H9 (cell line): ENCODE results near the gene KRT85. TPM values are rescaled to one million over a fixed set of nuclear protein-coding genes. Genes with fewer than 3 reads are reported as not detected.

ENCODE experiments used
- DNase-seq: peaks from one replicate; pipeline ENCODE4 v3.0.0-alpha.2; 2017
- H2AFZ ChIP-seq: one replicate; pipeline ENCODE4 v1.6.1; 2013; ENCODE audit warnings: mild to moderate bottlenecking, low read length, control low read depth, moderate library complexity
- H2AK5ac ChIP-seq: 2 replicates; pipeline ENCODE4 v1.6.1; 2013; ENCODE audit warnings: low read length, control low read depth, mixed read lengths; ENCODE audit not compliant: insufficient read length
- H2BK120ac ChIP-seq: one replicate; pipeline ENCODE4 v1.6.1; 2013; ENCODE audit warnings: low read depth, mild to moderate bottlenecking, low read length, control low read depth, inconsistent platforms; ENCODE audit not compliant: poor library complexity, severe bottlenecking
- H2BK12ac ChIP-seq: 2 replicates; pipeline ENCODE4 v1.6.1; 2013; ENCODE audit warnings: low read length, control low read depth, mixed read lengths, low read depth; ENCODE audit not compliant: insufficient read length
- H2BK15ac ChIP-seq: 2 replicates; pipeline ENCODE4 v1.6.1; 2013; ENCODE audit warnings: low read depth, low read length, control low read depth
- H2BK20ac ChIP-seq: one replicate; pipeline ENCODE4 v1.6.1; 2013; ENCODE audit warnings: low read depth, mild to moderate bottlenecking, low read length, control low read depth, inconsistent platforms; ENCODE audit not compliant: poor library complexity, severe bottlenecking
- H2BK5ac ChIP-seq: 2 replicates; pipeline ENCODE4 v1.6.1; 2013; ENCODE audit warnings: low read length, control low read depth, mixed read lengths; ENCODE audit not compliant: insufficient read length
- H3K14ac ChIP-seq: 2 replicates; pipeline ENCODE4 v1.6.1; 2013; ENCODE audit warnings: low read length, control low read depth; ENCODE audit not compliant: insufficient read depth
- H3K18ac ChIP-seq: 2 replicates; pipeline ENCODE4 v1.6.1; 2013; ENCODE audit warnings: low read depth, mild to moderate bottlenecking, mixed read lengths, low read length, control low read depth; ENCODE audit not compliant: insufficient read length
- H3K23ac ChIP-seq: 2 replicates; pipeline ENCODE4 v1.6.1; 2013; ENCODE audit warnings: low read length, control low read depth, mixed read lengths, low read depth; ENCODE audit not compliant: insufficient read length
- H3K23me2 ChIP-seq: 2 replicates; pipeline ENCODE4 v1.6.1; 2013; ENCODE audit warnings: low read depth, mild to moderate bottlenecking, mixed read lengths, low read length, control low read depth; ENCODE audit not compliant: insufficient read length, poor library complexity, severe bottlenecking
- H3K27ac ChIP-seq: 2 replicates; pipeline ENCODE4 v1.5.1; 2013; ENCODE audit warnings: low read length, control low read depth, mixed read lengths, low read depth; ENCODE audit not compliant: insufficient read length
- H3K27me3 ChIP-seq: 2 replicates; pipeline ENCODE4 v1.6.1; 2013; ENCODE audit warnings: low read length, control low read depth, inconsistent platforms; ENCODE audit not compliant: insufficient read depth
- H3K4ac ChIP-seq: 2 replicates; pipeline ENCODE4 v1.6.1; 2013; ENCODE audit warnings: low read depth, mild to moderate bottlenecking, control low read depth, inconsistent platforms, low read length, moderate library complexity
- H3K4me1 ChIP-seq: 2 replicates; pipeline ENCODE4 v1.6.1; 2013; ENCODE audit warnings: low read length, control low read depth, inconsistent platforms; ENCODE audit not compliant: insufficient read depth
- H3K4me2 ChIP-seq: 2 replicates; pipeline ENCODE4 v1.6.1; 2013; ENCODE audit warnings: low read length, control low read depth, mixed read lengths; ENCODE audit not compliant: insufficient read length, insufficient read depth
- H3K56ac ChIP-seq: 2 replicates; pipeline ENCODE4 v1.6.1; 2013; ENCODE audit warnings: low read depth, mild to moderate bottlenecking, mixed read lengths, low read length, control low read depth; ENCODE audit not compliant: insufficient read length
- H3K79me1 ChIP-seq: 2 replicates; pipeline ENCODE4 v1.6.1; 2013; ENCODE audit warnings: low read depth, mild to moderate bottlenecking, moderate library complexity, low read length, control low read depth, inconsistent platforms; ENCODE audit not compliant: insufficient read depth, poor library complexity, severe bottlenecking
- H3K79me2 ChIP-seq: 2 replicates; pipeline ENCODE4 v1.6.1; 2013; ENCODE audit warnings: low read length, control low read depth, inconsistent platforms; ENCODE audit not compliant: insufficient read depth
- H3K9ac ChIP-seq: 2 replicates; pipeline ENCODE4 v1.6.1; 2013; ENCODE audit warnings: low read length, control low read depth, mixed read lengths; ENCODE audit not compliant: insufficient read length; ENCODE audit errors: extremely low read depth
- H3K9me3 ChIP-seq: one replicate; pipeline ENCODE4 v1.6.1; 2013; ENCODE audit warnings: low read depth, low read length, inconsistent platforms; ENCODE audit not compliant: control insufficient read depth
- H3T11ph ChIP-seq: one replicate; pipeline ENCODE4 v1.6.1; 2013; ENCODE audit warnings: mild to moderate bottlenecking, low read length, control low read depth, inconsistent platforms
- H4K20me1 ChIP-seq: one replicate; pipeline ENCODE4 v1.6.1; 2013; ENCODE audit not compliant: control insufficient read depth, insufficient read length, insufficient read depth
- H4K5ac ChIP-seq: 2 replicates; pipeline ENCODE4 v1.6.1; 2013; ENCODE audit warnings: low read depth, mild to moderate bottlenecking, mixed read lengths, low read length, control low read depth; ENCODE audit not compliant: insufficient read length
- H4K8ac ChIP-seq: replicated peaks from 2 replicates; pipeline ENCODE4 v1.6.1; 2013; ENCODE audit warnings: low read length, control low read depth, mixed read lengths, low read depth; ENCODE audit not compliant: insufficient read length
- H4K91ac ChIP-seq: 2 replicates; pipeline ENCODE4 v1.6.1; 2013; ENCODE audit warnings: low read depth, mild to moderate bottlenecking, moderate library complexity, mixed read lengths, low read length, control low read depth; ENCODE audit not compliant: insufficient read length
- H3K27ac Mint-ChIP-seq, 3 experiments: 2 replicates in 2 of 3; 3 replicates in 1 of 3; pipeline ENCODE4 v1.8.0; 2020 to 2021; ENCODE audit warnings: mixed read lengths in 3 of 3, mild to moderate bottlenecking in 1 of 3, moderate library complexity in 1 of 3
- H3K27me3 Mint-ChIP-seq: 2 replicates; pipeline ENCODE4 v1.8.0; 2021; ENCODE audit warnings: low read depth, mild to moderate bottlenecking, moderate library complexity, mixed read lengths
- H3K36me3 Mint-ChIP-seq, 3 experiments: 2 replicates in 2 of 3; 3 replicates in 1 of 3; pipeline ENCODE4 v1.8.0; 2020 to 2021; ENCODE audit warnings: low read depth in 3 of 3, mixed read lengths in 3 of 3; ENCODE audit not compliant: insufficient read depth in 1 of 3
- H3K4me1 Mint-ChIP-seq, 2 experiments: 2 replicates each; pipeline ENCODE4 v1.8.0; 2020; ENCODE audit warnings: mixed read lengths in 2 of 2
- H3K4me3 Mint-ChIP-seq, 2 experiments: 2 replicates in 1 of 2; 3 replicates in 1 of 2; pipeline ENCODE4 v1.8.0; 2020 to 2021; ENCODE audit warnings: mild to moderate bottlenecking in 2 of 2, mixed read lengths in 2 of 2, moderate library complexity in 1 of 2
- H3K9me3 Mint-ChIP-seq, 2 experiments: 2 replicates in 1 of 2; 3 replicates in 1 of 2; pipeline ENCODE4 v1.8.0; 2020; ENCODE audit warnings: mild to moderate bottlenecking in 2 of 2, mixed read lengths in 2 of 2, moderate library complexity in 1 of 2
- WGBS: extraction: QIAGEN DNeasy Blood & Tissue Kit; methylation state at CpG from one replicate; pipeline ENCODE4 v1.1.7; 2013; ENCODE audit warnings: missing lambda C conversion rate, low lambda C conversion rate, mixed read lengths; ENCODE audit not compliant: insufficient read length; ENCODE audit errors: extremely low coverage; 5-methylcytosine and 5-hydroxymethylcytosine counted together
- total RNA-seq: library from RNA; stranded (reverse); gene quantifications from 2 replicates; pipeline ENCODE4 v1.2.1, GENCODE V29; 2021
- TF ChIP-seq, protein P1 (sequence below): fragments of 200-600 bp; sonication (generic); conservative IDR thresholded peaks from 3 replicates; pipeline ENCODE4 v1.8.0; 2021; ENCODE audit warnings: antibody characterized with exemption, mild to moderate bottlenecking

KRT85 gene
- total RNA-seq, 1 experiment from 2014 or later, result not detected

DNA sequence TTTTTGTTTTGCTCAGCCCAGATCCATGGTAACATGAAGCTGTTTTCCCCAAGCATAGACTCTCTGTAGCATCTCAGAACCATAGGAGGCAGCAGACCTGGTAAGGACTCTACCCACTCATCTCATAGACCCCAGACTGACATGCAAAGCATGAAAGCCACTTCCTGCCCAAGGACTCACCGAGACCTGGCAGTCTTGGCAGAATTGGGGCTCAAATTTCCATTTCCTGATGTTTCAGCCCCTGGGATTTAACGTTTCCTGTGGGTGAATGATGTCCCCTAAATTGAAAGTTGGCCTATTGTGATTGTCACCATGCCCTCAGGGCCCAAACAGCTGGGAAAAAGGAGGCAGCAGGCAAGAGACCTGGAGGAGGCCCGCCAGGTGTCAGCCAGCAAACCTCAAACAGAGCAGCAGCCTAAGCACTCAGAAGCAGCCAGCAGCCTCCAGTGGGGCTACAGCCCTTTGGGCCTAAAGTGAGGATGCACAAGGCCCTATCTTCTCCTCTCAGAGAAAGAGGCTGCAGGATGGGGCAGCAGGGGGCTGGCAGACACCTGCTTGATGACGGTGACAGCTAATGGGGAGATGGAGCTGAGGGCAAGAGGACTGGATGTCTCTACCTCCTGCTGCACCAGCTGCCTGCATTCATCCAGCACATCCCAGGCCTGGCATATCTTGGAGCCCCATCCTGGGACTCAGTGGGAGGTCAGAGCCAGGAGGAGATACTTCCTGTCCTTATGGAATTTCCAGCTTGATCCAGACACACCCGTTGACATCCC lies 8.5 kb downstream of the KRT85 start:
- TF ChIP-seq, protein P1, sequence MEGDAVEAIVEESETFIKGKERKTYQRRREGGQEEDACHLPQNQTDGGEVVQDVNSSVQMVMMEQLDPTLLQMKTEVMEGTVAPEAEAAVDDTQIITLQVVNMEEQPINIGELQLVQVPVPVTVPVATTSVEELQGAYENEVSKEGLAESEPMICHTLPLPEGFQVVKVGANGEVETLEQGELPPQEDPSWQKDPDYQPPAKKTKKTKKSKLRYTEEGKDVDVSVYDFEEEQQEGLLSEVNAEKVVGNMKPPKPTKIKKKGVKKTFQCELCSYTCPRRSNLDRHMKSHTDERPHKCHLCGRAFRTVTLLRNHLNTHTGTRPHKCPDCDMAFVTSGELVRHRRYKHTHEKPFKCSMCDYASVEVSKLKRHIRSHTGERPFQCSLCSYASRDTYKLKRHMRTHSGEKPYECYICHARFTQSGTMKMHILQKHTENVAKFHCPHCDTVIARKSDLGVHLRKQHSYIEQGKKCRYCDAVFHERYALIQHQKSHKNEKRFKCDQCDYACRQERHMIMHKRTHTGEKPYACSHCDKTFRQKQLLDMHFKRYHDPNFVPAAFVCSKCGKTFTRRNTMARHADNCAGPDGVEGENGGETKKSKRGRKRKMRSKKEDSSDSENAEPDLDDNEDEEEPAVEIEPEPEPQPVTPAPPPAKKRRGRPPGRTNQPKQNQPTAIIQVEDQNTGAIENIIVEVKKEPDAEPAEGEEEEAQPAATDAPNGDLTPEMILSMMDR, result no peak
- no peak overlapping the region for H3K4ac ChIP-seq
- H3K27ac Mint-ChIP-seq, result no peak overlapping the region

More for the DNA sequence above, 8.5 kb downstream of the KRT85 start:
- no peak overlapping the region for H3K56ac ChIP-seq
- H3K9me3 ChIP-seq, result no peaks in the 10 kb centered on the region
- H3K79me2 ChIP-seq, result no peaks in the 10 kb centered on the region
- no peak overlapping the region for H3T11ph ChIP-seq
- H3K23me2 ChIP-seq, result no peaks in the 10 kb centered on the region
- no peaks in the 10 kb centered on the region for H3K27me3 ChIP-seq
- peaks cover 13 to 18% of the 10 kb centered on the region in 2 experiments for H3K4me1 Mint-ChIP-seq
- H3K27ac ChIP-seq, result no peak overlapping the region
- H4K20me1 ChIP-seq, result no peaks in the 10 kb centered on the region
- H3K4me3 Mint-ChIP-seq, result no peak overlapping the region
- H3K27me3 Mint-ChIP-seq, result peaks cover 2% of the 10 kb centered on the region
- no peak overlapping the region for H4K8ac ChIP-seq
- no peaks in the 10 kb centered on the region for H3K4me1 ChIP-seq
- H3K14ac ChIP-seq, result no peak overlapping the region
- H2BK20ac ChIP-seq, result no peak overlapping the region
- H3K79me1 ChIP-seq, result no peaks in the 10 kb centered on the region
- H2AK5ac ChIP-seq, result no peak overlapping the region
- DNase-seq, result no peak
- whole genome bisulfite sequencing, result no CpG with 5 or more reads among the region's 5 CpGs
- H3K18ac ChIP-seq, result no peak overlapping the region
- H2AFZ ChIP-seq, result no peak overlapping the region
- no peaks in the 10 kb centered on the region; a peak in 1 of 5 replicates for H3K9me3 Mint-ChIP-seq
- no peak overlapping the region for H3K4me2 ChIP-seq
- no peak overlapping the region for H3K23ac ChIP-seq
- no peaks in the 10 kb centered on the region for H3K36me3 Mint-ChIP-seq
- H2BK5ac ChIP-seq, result no peak overlapping the region
- no peak overlapping the region for H2BK120ac ChIP-seq
- no peak overlapping the region for H4K91ac ChIP-seq
- no peak overlapping the region for H2BK12ac ChIP-seq
- no peak overlapping the region for H2BK15ac ChIP-seq
- no peak overlapping the region for H3K9ac ChIP-seq
- H4K5ac ChIP-seq, result no peak overlapping the region
